Mesothelial cell of epicardium (in vitro differentiated cells): ENCODE data around the gene XKR7. TPM values are rescaled to one million over a fixed set of nuclear protein-coding genes. Genes with fewer than 3 reads are reported as not detected.

ENCODE experiments used
- DNase-seq, 2 experiments: peaks; one replicate each; pipeline ENCODE4 v3.0.0; 2021; ENCODE audit warnings: low spot score in 2 of 2; ENCODE audit not compliant: unreplicated experiment in 2 of 2
- H3K27ac Mint-ChIP-seq: 2 replicates; pipeline ENCODE4 v1.8.0; 2021; ENCODE audit warnings: mixed read lengths
- H3K27me3 Mint-ChIP-seq: 2 replicates; pipeline ENCODE4 v1.8.0; 2021; ENCODE audit warnings: low read depth, mixed read lengths
- H3K36me3 Mint-ChIP-seq: 2 replicates; pipeline ENCODE4 v1.8.0; 2021; ENCODE audit warnings: mixed read lengths
- H3K4me1 Mint-ChIP-seq: 2 replicates; pipeline ENCODE4 v1.8.0; 2021; ENCODE audit warnings: mixed read lengths
- H3K4me3 Mint-ChIP-seq: 2 replicates; pipeline ENCODE4 v1.8.0; 2021; ENCODE audit warnings: mild to moderate bottlenecking, moderate library complexity, mixed read lengths
- H3K9me3 Mint-ChIP-seq: 2 replicates; pipeline ENCODE4 v1.8.0; 2021; ENCODE audit warnings: mixed read lengths
- total RNA-seq: library from RNA; stranded (reverse); gene quantifications from 3 replicates; pipeline ENCODE4 v1.2.1, GENCODE V29; 2021
- TF ChIP-seq, protein P1 (sequence below): fragments of 200-600 bp; sonication (generic); IDR thresholded peaks from one replicate; pipeline ENCODE4 v1.5.0; 2021; ENCODE audit warnings: antibody characterized with exemption; ENCODE audit not compliant: unreplicated experiment

XKR7 gene
- total RNA-seq, 1 donor from 2014 or later = 0.25 TPM

GRCh38 chr20:31934968-31935764, 32.8 kb upstream of the XKR7 start:
- H3K27ac Mint-ChIP-seq = no peak overlapping the region
- no peak overlapping the region for H3K4me3 Mint-ChIP-seq
- TF ChIP-seq, protein P1, sequence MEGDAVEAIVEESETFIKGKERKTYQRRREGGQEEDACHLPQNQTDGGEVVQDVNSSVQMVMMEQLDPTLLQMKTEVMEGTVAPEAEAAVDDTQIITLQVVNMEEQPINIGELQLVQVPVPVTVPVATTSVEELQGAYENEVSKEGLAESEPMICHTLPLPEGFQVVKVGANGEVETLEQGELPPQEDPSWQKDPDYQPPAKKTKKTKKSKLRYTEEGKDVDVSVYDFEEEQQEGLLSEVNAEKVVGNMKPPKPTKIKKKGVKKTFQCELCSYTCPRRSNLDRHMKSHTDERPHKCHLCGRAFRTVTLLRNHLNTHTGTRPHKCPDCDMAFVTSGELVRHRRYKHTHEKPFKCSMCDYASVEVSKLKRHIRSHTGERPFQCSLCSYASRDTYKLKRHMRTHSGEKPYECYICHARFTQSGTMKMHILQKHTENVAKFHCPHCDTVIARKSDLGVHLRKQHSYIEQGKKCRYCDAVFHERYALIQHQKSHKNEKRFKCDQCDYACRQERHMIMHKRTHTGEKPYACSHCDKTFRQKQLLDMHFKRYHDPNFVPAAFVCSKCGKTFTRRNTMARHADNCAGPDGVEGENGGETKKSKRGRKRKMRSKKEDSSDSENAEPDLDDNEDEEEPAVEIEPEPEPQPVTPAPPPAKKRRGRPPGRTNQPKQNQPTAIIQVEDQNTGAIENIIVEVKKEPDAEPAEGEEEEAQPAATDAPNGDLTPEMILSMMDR = no peak
- no peak for DNase-seq
- no peaks in the 10 kb centered on the region for H3K36me3 Mint-ChIP-seq
- H3K27me3 Mint-ChIP-seq = peaks cover 13% of the 10 kb centered on the region
- H3K4me1 Mint-ChIP-seq = no peaks in the 10 kb centered on the region
- H3K9me3 Mint-ChIP-seq = no peaks in the 10 kb centered on the region

- Mint-ChIP-seq H3K27me3 (peaks cover 3% of the 10 kb centered on the region), H3K4me3 (no peak overlapping the region), H3K9me3 (no peaks in the 10 kb centered on the region), H3K4me1 (no peaks in the 10 kb centered on the region), H3K27ac (no peak overlapping the region), H3K36me3 (no peaks in the 10 kb centered on the region)
- no peak for DNase-seq
- TF ChIP-seq, protein P1 = no peak
Observed at GRCh38 chr20:31936420-31936819, 31.5 kb upstream of the XKR7 start.

- Mint-ChIP-seq H3K4me3 (no peak overlapping the region), H3K9me3 (no peaks in the 10 kb centered on the region), H3K27me3 (no peaks in the 10 kb centered on the region), H3K4me1 (no peaks in the 10 kb centered on the region), H3K27ac (no peak overlapping the region), H3K36me3 (no peaks in the 10 kb centered on the region)
- no peak for DNase-seq
- TF ChIP-seq, protein P1 = no peak
Observed at GRCh38 chr20:31937820-31938219, 30.1 kb upstream of the XKR7 start.

DNA sequence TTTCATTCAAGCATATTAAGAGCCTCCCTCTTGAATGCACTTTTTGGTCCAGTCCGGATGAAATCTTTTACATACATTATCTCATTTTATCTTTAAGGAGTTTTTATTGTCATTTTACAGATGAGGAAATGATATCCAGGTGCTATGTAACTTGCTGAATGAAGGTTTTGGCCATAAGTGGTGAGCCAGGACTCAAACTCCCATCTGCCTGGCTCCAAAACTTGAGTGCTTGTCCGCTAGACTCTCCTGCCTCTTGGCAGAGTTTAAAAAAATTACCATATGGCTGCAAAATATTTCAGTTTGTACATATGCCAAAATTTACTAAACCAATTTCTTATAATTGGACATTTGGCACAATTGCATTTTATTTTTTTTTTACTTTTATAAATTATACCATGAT, 28.3 kb upstream of the XKR7 start:
- no peak overlapping the region for H3K27ac Mint-ChIP-seq
- no peak for DNase-seq
- H3K9me3 Mint-ChIP-seq = no peaks in the 10 kb centered on the region
- H3K4me1 Mint-ChIP-seq = no peaks in the 10 kb centered on the region
- peaks cover 3% of the 10 kb centered on the region for H3K36me3 Mint-ChIP-seq
- no peak overlapping the region for H3K4me3 Mint-ChIP-seq
- TF ChIP-seq, protein P1 = no peak
- H3K27me3 Mint-ChIP-seq = no peaks in the 10 kb centered on the region

- H3K4me1 Mint-ChIP-seq = no peaks in the 10 kb centered on the region
- no peak overlapping the region for H3K4me3 Mint-ChIP-seq
- H3K36me3 Mint-ChIP-seq = peaks cover 26% of the 10 kb centered on the region
- no peak for DNase-seq
- TF ChIP-seq, protein P1 = no peak
- H3K27ac Mint-ChIP-seq = no peak overlapping the region
- H3K27me3 Mint-ChIP-seq = no peaks in the 10 kb centered on the region
- peaks cover under 1% of the 10 kb centered on the region for H3K9me3 Mint-ChIP-seq
Observed at GRCh38 chr20:31943052-31943471, 24.9 kb upstream of the XKR7 start.
